DMS53 (cell line): Measurements from ENCODE around the gene IFIT1.
"Not testable (repeated sequence)": the region's sequence is repeated elsewhere in the genome, so short reads cannot be mapped to it uniquely, and the experiment has no call there.

Experiments used
- DNase-seq: peaks from one replicate; lab custom pipeline; 2025; lab: John Stamatoyannopoulos, UW

Gene IFIT1

GRCh38 chr10:89391907-89392756 is at the start of gene IFIT1:
TSS of gene IFIT1 (plus strand) at chr10:89392623. CDS start at chr10:89392713, 90 bp downstream.
- peak; percentile 75 for DNase-seq

GRCh38 chr10:89343089-89343767 is 49.2 kb upstream of the IFIT1 start:
- no peak for DNase-seq

GRCh38 chr10:89344156-89344555 is 48.3 kb upstream of the IFIT1 start:
- no peak for DNase-seq

DNA sequence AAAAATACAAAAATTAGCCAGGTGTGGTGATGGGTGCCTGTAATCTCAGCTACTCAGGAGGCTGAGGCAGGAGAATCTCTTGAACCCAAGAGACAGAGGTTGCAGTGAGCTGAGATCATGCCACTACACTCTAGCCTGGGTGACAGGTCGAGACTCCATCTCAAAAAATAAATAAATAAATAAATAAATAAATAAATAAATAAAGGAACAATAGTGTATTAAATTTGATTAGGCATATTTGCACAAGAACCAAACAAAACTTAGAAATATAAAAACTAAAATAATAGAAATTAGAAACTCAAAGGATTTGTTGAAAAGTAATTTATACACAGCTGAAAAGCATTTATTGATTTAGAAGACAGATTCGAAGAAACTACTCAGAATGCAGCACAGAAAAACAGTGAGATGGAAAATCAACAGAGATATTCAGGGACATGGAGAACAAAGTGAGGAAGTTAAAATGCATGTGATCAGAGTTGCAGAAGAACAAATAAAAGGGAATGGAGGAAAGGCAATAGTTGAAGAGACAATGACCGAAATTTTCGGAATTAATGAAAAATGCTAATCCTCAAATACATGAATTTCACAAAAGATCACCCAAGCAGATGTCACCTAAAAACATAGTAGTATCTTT is 46.9 kb upstream of the IFIT1 start:
- no peak for DNase-seq

- no peak for DNase-seq
Measured at GRCh38 chr10:89346405-89347254, 45.8 kb upstream of the IFIT1 start.

- DNase-seq = no peak
Measured at GRCh38 chr10:89347701-89348457, 44.5 kb upstream of the IFIT1 start.

DNA sequence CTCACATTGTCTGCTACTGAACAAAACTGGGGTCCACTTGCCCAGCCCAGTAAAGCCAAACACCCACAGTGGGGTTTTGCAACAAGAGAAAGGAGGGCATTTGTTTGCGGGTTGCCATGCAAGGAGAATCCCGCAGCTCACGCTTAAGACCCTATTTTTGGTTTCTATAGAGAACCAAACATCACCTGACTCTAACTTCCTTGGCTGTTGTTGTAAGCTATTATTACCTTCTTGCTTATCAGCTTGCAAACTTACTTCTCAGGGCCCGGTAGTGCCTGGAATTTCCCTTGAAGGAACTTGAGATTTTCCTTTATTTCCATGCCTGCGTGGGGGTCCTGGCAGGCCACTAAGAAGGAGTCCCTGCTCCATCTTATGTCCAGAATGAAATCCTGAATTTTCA is 43.9 kb upstream of the IFIT1 start:
- DNase-seq = no peak

GRCh38 chr10:89348975-89349374 is 43.4 kb upstream of the IFIT1 start:
- no peak for DNase-seq

DNA sequence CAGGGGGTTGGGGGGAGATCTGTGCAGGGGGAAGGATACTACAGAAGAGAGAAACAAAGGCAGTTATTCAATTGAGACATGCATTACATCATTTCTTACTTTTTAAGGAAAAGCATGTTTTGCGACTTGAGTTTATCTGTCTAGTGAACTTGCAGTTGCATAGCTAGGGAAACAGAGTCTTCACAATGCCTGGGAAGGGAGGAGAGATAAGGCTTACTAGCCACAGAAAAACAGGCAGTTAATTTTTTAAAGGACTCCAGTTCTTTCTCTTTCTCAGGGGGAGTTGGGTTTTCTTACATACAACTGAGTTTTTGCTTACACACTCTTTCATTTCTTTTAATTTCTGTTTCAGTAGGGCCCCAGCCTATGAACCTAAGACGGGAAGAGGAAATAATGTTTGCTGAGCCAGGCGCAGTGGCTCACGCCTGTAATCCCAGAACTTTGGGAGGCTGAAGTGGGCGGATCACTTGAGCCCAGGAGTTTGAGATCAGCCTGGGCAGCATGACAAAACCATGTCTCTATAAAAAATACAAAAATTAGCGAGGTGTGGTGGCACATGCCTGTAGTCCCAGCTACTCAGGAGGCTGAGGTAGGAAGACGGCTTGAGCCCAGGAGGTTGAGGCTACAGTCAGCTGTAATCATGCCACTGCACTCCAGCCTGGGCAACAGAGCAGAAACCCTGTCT is 41.6 kb upstream of the IFIT1 start:
- DNase-seq = not testable (repeated sequence)

- DNase-seq = no peak
Measured at GRCh38 chr10:89351412-89351779, 41.0 kb upstream of the IFIT1 start.

DNA sequence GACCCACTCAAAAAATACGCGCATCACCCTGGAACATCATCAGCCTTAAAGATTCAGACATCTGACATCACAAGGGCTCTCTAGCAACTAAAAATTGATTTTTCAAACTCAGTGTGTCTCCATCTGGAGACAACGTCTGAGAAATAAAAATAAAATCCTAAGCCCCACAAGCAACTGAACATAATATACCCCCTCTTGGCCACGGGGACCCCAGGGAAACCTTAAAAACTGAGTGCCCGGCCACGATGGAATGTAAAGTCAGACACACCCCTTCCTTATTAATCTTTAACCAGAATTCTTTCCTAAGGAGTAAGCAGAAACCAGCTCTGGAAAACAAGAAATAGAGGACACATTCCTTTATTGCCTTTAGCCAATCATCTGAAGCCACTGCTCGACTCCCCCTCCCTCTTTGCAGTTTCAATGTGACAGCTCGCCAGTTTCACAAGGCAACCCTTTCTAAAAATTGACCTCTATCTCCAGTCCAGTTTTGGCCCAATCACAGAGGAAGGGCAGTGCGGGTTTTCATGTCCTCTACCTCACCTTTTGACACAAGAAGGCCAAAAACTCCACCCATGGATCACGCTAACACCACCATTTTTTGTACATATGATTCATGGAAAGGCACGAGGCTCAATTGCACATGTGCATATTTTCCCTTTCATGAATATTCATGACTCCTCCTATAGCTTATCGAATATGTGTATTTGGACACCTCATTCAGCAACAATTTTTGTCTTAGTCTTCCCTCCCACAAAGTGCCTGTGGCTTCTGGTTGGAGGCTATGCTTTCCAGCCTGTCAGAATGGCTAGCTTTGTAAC is 40.4 kb upstream of the IFIT1 start:
- no peak for DNase-seq

GRCh38 chr10:89352802-89353201 is 39.6 kb upstream of the IFIT1 start:
- no peak for DNase-seq

DNA sequence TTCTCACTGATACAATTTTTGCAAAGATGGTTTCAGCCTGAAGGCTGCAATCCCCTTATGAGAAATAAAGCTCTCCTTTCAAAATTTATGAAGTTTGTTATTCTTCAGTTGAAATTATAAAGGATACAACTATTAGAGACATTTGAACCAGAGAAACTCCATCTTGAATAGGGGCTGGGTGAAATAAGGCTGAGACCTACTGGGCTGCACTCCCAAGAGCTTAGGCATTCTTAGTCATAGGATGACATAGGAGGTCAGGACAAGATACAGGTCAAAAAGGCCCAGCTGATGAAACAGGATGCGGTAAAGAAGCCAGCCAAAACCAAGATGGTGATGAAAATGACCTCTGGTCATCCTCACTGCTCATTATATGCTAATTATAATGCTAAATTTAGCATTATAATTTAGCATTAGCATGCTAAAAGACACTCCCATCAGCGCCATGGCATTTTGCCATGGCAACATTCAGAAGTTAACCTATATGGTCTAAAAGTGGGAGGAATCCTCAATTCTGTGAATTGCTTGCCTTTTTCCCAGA is 37.0 kb upstream of the IFIT1 start:
- DNase-seq = no peak

GRCh38 chr10:89357096-89357495 is 35.3 kb upstream of the IFIT1 start:
- DNase-seq = no peak

DNA sequence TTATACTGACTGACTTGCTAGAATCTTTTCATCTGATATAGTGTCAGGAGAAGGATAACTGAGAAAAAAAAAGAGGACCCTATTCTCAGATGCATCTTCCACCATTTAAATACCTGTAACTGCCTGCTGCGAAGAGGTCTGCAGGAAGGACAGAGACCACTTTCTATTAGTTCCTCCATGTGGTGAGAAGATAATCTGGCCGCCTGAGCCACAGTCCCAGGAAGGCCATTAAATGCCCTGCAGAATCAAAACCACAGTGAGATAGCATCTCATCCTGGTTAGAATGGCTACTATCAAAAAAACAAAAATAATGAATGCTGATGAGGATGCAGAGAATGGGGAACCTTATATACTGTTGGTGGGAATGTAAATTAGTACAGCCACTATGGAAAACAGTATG is 34.4 kb upstream of the IFIT1 start:
- DNase-seq = no peak

DNA sequence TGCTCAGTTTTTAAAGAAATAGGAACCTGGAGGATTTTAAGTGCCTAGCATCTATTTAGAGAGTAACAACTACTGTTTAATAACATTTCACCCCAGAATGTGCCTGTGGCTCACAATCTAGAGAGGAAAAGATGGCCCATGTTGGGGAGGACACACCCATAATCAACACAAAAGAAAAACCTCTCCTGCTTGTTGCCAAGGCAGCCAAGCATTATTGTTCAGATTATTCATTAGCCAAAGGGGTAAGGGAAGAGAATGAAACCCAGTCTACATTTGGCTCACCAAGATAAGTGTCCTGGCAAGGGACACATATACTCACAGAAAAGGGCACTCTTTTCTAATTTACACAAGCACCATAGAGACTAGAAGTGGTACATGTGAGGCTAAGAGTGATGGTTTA is 32.3 kb upstream of the IFIT1 start:
- peak; percentile 78 for DNase-seq

DNA sequence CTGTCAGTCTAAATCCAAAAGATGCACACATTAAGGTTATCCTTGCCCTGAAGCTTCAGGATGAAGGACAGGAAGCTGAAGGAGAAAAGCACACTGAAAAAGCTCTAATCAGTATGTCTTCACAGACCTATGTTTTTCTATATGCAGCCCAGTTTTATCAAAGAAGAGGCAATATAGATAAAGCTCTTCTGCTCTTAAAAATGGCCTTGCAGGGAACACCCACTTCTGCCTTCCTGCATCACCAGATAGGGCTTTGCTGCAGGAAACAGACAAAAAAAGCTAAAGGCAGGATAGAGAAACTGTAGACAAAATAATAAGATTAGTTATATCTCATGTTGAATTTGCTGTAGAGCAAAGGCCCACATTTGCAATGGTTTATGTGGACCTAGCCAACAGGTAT is 29.5 kb upstream of the IFIT1 start:
- no peak for DNase-seq

DNA sequence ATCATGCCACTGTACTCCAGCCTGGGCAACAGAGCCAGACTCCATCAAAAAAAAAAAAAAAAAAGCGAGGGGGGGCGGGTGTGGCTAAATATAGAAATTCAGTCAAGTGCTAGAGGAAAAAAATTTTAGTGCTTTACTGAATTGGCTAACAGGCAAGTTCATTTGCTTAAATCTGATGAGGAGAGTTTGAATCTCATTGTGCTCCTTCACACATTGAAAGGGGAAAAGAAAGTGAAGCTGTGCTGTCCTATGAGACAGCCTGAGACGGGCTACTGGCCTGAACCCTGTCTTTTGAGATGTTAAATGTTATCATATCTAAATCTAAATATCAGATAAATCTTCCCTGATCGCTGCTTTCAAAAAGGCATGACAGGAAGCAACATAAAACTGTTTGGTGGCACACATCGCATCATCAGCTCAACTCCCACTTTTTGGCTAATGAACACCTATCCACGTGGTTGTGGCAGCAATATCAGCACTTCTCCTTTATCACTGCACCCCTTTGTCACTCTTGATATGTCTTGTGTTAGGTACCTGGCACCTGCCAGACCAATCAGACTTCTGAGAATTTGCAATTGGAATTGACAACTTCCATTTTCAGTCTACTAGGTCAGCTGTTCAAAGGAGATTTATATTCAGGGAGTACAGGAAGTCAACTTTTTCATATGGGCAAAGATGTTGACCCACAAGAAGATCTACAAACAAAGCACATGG is 28.5 kb upstream of the IFIT1 start:
- no peak for DNase-seq

DNA sequence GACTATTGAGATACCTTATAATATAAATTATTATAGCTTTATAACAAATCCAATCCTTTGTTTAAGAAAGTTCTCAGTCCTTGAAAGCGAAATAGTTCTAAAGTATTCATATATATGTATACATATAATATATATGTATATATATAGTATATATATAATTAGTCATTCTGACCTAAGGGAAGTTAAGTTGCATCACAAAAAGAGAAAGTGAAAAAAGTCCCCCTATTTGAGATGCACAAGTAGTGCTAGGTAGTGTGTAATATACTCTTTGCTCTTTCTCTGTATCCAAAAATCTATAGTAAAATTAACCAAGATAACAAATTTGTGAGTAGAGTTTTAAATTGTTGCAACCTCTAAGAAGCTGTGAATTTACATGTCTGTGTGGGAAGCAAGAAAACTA is 27.9 kb upstream of the IFIT1 start:
- no peak for DNase-seq
